Stimulated activated CD4-positive, alpha-beta T cell treated with anti-CD3 and anti-CD28 coated beads, Interleukin-15, amount 100 ng/mL, for 48 hours (primary cell): Measurements from ENCODE around the gene SIK3.

ENCODE experiments used
- DNase-seq, 2 donors: peaks; one replicate each; pipeline ENCODE4 v3.0.0-alpha.2; 2020; ENCODE audit warnings: low read depth in 2 of 2

Gene SIK3

DNA sequence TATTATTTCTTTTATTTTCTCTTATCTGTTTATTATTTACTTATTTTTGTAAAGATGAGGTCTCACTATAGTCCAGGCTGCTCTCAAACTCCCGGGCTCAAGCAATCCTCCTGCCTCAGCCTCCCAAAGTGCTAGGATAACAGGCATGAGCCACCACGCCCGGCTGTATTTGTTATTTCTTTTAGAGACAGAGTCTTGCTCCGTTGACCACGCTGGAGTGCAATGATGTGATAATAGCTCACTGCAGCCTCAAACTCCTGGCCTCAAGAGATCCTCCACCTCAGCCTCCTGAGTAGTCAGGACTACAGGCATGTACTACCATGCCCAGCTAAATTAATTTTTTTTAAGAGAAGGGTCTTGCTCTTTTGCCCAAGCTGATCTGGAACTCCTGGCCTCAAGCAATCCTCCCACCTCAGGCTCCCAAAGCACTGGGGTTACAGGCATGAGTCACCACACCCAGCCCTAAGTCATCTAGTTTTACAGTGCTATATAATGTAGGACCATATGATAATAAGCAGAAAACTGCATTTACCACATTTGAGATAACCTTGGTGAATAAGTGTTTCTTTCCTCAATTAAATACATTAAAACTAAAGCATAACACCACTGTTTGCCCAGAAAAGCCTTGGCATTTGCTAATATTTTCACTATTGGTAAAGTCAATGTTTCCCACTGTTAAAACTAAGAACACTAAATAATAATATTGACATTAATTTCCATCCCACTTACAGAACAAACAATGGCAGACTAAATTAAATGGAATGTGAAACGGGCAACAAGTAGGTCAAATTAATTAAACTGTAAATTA, 127.5 kb downstream of the SIK3 start:
- no peak for DNase-seq

DNA sequence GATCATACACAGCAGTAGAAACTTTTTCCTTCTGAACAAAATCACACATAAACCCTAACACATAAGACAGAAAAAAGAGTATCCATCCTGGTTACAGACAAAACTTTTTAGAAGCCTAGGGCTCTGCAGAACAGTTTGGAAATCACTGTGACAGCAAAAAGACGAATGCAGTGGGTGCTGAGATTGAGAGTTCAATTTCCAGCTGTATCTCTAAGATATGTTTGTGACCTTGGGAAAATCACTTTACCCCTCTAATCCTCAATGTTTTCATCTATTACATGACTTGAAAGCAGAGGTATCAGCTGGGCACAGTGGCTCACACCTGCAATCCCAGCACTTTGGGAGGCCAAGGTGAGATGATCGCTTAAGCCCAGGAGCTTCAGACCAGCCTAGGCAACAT, 128.5 kb downstream of the SIK3 start:
- DNase-seq, result no peak

DNA sequence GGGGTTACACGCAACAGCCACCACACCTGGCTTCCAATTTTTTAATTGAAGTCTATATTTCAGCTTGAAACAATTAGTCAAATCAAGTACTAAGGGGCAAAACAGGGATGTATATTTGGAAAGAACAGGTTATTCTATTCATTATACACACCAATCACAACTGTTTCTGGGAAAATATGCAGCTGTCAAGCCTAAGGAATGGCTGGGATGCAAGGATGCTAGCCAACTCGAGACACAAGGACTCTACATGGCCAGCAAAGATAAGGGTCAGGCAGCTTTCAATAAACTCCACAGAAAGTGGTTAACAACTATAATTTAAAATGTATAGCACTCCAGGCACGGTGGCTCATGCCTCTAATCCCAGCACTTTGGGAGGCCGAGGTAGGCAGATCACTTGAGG, 134.0 kb downstream of the SIK3 start:
- no peak for DNase-seq

DNA sequence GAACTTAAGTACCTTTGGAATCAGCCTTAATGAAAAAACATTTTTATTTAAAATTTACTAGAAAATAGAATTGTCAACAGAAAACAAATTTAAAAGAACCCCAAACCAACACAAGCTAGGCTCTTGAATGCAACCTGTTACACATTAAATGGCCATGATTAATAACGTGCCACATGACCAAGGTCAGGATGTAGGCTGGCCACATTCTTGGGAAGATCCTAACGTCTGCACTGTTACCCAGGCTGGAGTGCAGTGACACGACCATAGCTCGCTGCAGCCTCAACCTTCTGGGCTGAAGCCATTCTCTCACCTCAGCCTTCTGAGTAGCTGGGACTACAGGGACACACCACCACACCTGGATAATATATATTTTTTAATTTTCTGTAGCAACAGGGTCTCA, 134.4 kb downstream of the SIK3 start:
- DNase-seq, result no peak

DNA sequence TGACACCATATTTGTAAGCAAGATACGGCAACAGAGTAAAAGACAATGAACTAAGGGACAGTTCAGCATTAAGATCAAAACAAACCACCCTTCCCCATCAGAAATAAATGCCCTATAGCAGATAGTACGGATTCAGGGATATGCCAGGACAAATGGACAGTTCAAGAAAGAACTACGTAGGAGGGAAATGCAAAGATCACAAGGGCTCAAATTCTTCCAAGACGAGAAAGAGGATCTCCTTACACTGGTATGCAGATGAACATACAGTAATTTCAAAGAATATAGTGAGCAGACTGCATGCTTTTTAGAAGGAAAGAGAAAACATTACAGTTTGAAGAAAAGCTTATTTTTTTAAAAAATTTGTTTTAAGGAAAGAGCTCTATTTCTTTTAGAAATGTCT, 136.1 kb downstream of the SIK3 start:
- DNase-seq, result no peak

DNA sequence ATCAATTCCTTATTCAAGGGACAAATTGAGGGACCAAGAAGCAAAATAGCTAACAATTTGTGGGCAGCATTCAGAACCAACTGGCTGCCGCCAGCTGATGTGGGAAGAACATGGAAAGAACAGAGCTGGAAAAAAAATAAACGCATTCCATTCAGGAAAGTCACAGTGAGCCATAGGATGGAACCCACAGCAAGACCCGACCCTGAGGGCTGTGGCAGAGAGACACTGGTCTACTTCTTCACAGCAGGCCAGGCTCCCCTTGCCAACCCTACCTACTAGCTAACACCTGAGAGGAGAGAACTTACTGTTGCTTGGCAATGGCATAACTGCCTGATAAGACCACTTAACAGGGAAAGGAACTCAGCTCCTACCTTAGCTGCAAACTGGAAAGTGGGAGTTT, 137.3 kb downstream of the SIK3 start:
- DNase-seq, result no peak

DNA sequence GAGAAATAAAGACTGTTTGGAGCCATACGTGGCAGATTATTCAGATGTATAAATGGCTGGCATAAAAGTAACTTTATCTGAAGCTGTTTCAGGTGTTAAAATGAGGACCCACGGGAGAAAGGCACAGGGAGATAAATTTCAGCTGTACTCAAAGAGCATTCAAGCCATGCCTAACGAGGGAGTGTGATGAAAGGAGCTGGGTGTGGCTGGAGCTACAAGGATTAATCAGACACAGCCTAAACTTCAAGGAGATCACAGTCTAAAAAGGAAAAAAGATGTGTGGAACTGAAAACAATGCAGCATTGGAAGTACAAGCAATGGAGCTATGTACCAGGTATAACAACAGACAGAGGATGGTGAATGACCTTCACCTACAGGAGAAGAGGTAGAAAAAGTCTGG, 140.0 kb downstream of the SIK3 start:
- DNase-seq, result no peak

DNA sequence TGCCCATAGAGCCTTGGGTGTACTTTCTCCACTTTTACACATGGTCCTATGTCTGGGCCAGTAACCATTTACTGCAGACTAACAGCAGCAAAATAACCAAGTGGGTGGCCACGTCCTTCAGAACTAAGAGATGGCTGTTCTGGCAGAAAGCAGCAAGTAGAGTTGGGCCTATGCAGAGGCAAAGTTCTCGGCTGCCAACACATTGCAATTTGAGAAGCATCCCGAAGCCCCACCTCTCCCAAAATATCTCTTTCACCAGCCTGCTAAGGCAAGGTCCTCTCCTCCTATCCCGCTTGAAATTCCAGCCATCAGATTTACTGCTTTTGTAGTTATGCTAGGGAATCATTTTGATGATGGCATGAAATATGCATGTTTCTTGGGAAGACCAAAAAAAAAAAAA, 142.3 kb downstream of the SIK3 start:
- DNase-seq, result no peak

DNA sequence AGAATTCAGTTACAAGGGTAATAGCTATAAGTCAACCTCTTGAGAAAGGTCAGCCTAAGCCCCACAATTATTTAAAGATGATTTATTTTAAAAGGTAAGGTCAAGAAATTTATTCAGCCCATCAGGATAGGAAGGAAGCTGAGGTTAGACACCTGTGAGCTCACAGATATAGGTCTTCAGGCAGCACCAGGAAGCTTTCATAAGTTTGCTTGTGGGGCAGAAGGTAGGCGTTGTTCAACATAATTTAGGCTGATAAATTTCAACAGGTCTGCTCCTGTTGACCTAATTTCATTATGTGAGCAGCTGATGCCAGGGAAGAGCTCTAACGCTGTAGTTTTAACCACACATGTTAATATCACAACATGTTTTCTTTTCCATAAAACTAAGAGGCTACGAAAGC, 142.7 kb downstream of the SIK3 start:
- no peak for DNase-seq

DNA sequence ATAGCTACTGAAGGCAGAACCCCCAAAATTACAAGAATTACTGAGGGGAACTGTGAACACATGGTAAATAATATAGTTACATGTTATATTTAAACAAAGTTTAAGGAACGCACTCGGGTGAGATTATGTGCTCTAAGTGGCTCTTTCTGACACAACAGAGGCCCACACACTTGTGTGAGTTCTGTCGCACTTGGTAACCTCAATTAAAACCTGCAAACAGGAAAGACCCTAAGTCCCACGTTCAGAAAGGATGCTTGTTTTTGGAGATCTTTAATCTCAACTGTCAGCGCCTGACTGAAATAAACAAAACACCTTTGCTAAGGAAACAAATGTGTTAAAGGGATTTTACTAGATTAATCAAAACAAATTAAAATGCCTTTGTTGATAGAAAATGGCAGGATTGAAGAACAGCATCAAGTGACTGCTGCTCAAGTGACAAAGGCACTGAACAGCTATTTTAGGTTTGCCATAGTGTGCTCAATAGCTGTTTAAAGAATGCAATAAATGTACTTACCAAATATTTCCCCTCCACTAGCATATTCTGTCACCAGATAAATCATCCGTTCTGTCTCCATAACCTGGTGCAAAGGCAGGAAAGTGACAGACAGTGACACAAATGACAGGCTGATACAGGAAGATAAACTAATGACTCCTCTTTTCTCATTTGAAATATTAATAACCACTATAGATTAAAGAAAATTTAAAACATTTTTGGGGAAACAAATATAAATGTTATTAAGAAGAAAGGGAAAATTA, 144.5 kb downstream of the SIK3 start:
- no peak for DNase-seq

DNA sequence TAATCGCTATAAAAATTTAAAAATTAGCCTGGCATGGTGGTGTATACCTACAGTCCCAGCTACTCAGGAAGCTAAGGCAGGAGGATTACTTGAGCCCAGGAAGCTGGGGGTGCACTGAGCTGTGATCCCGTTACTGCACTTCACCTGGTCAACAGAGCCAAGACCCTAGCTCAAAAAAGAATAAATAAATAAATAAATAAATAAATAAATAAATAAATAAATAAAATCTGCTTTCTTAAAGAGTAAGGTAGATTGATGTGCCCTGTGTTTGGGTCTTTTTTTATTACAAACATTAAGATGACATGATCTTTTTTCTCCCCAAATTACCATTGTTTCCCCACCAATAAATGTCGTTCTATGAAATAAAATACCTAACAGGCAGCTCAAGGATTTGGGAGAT, 146.5 kb downstream of the SIK3 start:
- no peak for DNase-seq

DNA sequence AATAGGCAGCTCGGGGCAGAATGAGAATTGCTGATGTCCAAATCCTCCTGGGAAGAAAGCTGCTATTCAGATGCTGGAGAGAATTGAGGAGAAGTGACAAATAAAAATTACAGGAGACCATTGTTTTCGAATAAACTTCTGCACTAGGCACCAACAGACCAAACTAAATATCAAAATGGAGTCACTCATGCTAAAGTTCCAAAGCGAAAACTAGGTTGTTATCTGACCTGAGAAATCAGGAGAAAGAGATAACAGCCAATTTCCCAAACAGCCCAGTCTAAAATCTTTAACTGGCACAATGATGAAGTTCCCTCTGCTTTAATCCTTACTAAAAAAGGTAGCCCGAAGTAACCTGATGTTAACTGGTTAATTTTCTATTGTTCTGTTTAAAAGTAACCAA, 148.0 kb downstream of the SIK3 start:
- no peak for DNase-seq

DNA sequence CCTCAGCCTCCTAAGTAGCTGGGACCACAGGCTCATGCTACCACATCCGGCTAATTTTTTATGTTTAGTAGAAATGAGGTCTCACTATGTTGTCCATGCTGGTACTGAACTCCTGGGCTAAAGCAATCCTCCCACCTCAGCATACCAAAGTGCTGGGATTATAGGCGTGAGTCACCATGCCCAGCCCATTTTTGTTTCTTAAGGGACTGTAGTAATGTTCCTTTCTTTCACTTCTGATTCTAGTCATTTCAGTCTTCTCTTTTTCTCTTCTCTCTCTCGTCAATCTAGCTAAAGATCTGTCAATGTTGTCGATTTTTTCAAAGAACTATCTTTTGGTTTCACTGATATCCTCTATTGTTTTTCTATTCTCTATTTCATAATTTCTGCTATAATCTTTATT, 149.8 kb downstream of the SIK3 start:
- peak; percentile 18 to 35 for DNase-seq

DNA sequence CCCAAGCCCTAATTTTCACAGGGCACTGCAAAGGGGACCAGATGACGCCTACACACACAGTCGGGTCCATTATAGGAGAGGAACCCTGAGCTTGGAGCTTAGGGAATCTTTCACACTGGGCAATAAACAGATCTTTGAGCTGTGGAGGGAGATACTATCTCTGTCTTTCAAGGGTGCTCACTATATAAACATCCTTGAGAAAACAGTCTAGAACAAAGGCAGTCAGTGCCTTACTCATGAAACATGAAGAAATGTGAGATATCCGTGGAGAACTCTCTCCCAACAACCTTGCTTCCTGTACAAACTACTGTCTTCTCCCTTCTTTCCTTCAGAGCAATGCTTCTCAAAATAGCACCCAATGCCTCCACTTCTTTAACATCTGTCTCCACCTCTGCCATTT, 151.8 kb downstream of the SIK3 start:
- DNase-seq, result no peak

DNA sequence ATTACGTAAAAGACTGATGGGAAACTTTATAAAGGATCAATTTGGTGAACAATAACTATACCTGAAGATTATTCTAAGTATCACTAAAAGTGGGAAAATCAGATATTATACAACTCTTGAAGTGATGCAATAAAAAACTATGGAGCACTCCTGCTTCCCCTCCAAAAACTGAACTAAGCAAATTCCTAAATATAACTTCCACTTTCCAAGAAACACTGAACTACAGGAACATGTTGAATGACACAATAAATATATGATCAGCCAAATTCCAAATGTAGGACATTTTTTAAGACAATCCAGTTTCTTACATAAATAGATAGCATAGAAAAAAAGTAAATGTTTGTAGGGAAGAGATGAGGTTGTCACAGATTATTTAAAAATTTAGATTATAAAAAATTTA, 158.7 kb downstream of the SIK3 start:
- no peak for DNase-seq

DNA sequence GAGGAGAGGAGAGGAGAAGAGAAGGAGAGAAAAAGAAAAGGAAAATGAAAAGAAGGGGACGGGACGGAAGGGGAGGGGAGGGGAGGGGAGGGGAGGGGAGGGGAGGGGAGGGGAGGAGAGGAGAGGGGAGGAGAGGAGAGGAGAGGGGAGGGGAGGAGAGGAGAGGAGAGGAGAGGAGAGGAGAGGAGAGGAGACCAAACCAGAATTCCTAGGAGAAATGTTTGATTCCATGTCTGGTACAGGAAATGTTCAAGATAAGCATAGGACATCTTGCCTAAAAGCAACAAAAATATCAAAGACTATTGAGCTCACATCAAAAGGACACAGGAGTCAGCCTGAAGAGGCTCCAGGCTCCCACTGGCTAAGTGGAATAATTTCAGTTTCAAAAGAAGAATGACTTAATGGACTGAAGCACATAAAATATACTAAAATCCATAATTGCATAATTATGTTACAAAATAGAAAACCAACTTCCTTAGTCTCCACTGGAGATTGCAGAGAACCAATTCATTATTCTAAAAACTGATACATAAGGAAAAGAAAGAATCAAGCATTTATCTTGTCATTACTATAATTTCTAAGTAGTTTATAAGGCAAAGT, 159.7 kb downstream of the SIK3 start:
- no peak for DNase-seq

DNA sequence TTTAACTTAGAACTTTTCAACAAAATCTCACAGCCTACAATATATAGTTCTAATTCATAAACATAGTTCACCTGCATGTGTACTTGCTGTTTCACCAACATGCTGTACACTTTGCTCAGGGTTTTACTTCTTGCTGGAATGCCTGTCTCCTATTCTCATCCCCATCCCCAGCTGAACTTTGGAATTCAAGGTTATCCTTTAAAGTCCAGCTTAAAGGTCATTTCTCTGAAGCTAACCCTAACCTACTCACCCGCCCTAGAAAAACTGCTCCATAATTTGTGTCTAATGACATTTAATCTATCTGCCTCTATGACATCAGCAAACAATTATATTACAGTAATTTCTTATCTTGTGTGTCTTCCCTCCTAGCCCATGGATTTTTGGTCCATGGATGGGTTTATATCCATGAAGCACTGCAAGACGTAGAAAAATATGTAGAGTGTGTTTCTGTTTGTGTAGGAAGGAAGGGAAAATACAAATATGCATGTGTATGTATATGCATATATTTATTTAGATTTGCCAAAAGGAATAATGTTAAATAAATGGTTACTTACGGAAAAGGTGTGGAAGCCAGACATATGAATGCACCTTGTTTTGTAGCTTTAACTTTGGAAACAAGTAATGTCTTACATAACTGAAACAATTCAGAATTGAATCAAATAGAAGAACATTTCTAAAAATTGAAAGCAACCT, 161.3 kb downstream of the SIK3 start:
- no peak for DNase-seq

DNA sequence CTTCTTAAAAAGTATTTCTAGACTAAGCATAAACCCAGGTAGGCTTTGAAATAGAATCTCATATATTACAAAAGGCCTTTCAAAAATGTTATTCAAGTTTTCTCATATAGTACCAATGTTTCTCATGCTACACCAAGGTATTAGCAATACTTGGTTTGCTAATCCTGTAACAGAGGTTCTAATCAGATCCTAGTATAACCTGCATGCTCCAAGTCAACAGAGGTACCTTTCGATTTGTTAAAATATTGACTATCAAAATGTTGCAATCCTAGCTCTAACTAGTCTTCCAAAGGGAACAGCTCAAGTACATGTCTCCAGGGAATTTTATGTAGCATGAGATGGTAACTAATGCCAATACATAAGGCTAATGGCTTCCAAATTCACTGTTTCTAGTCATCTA, 162.7 kb downstream of the SIK3 start:
- DNase-seq, result no peak

DNA sequence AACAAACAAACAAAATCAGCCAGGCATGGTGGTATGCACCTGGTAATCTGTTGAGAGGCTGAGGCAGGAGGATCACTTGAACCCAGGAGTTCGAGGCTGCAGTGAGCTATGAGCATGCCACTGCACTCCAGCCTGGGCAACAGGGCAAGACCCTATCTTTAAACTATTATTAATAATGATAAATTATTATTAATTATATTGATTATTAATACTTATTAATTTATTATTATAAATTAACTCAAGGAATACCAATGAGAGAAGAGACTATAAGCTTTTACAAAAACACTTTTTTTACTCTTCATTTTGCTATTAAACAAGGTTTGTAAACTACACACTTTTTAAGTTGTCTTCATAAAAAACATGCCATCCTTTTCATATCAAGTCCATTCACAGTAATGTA, 163.1 kb downstream of the SIK3 start:
- DNase-seq, result no peak

DNA sequence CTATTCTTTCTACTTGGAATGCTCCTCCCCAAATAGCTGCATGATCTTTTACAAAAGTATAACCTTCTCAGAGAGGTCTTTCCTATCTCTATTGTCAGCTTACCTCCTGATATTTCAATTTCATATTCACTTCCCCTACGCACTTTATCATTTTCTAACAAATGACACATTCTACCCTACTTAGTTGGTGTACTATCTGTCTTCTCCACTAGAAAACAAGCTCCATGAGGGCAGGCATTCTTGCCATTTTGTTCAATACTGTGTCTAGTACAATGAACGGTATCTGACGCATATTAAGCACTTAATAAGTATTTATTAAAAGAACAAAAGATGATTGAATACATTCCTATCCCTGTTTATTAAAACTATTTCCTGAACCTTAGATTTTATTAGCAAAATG, 164.3 kb downstream of the SIK3 start:
- no peak for DNase-seq

DNA sequence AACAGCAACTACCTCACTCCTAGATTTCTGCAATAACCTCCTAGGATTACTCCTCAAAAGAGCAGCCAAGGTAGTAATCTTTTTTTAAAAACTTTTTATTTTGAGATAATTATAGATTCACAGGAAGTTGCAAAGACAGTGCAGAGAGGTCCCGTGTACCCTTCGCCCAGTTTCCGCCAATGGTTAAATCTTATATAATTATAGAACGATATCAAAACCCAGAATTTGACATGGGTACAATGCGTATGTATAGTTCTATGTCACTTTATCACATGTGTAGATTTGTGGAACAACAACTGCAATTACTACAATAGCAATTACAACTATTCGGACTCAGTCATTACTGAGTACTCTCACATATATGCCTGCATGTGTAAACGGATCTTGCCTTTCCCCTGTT, 166.0 kb downstream of the SIK3 start:
- DNase-seq, result no peak

DNA sequence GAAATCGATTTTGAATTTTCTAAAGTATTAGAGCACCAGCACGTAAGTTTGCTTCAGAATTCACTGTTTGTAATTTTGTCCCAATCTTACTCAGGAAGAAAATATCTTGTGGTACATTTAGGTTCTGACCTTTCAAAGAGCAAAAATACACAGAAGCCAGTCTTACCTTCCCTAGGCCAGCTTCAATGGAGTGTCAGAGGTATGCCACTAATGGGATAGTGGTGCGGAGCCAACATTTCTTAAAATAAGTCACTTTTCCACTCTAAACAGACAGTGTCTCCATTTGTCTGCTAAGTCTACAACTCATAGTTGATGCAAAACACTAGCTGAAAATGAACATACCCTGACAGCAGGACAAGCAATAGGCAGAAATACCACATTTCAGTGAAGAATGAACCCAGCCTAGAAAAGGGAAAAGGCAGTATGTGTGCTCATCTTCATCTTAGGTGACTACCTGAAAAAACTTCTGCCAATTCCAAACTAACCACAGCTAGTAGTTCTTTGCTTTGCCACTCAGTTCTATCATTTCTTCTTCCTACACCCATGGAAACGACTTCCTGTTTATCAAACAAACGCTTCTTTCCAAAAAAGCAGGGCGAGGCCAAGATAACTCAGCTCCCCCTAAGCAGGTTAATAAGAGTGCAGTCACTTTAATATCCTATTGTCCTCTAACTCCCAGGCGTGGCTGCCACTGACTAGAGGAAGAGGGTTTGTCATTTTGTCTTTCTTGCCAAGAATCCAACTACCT, 166.8 kb downstream of the SIK3 start:
- no peak for DNase-seq
